IPS-20b (cell line): ENCODE data around the gene KCTD2.
A peak's percentile ranks its signal among the peaks of the same experiment; 100 is the strongest.

Experiments
- H3K27ac ChIP-seq: one replicate; pipeline ENCODE4 v1.5.1; 2013; ENCODE audit warnings: low read length
- H3K27me3 ChIP-seq: 2 replicates; pipeline ENCODE4 v1.6.1; 2013; ENCODE audit warnings: mild to moderate bottlenecking, low read length, inconsistent platforms; ENCODE audit not compliant: insufficient read depth
- H3K36me3 ChIP-seq: 2 replicates; pipeline ENCODE4 v1.6.1; 2013; ENCODE audit warnings: low read depth, mild to moderate bottlenecking, inconsistent platforms, low read length, moderate library complexity; ENCODE audit not compliant: insufficient read depth
- H3K4me1 ChIP-seq: 2 replicates; pipeline ENCODE4 v1.6.1; 2013; ENCODE audit warnings: mild to moderate bottlenecking, control low read depth, inconsistent platforms, low read length, moderate library complexity; ENCODE audit not compliant: insufficient read depth
- H3K4me3 ChIP-seq: 2 replicates; pipeline ENCODE4 v1.5.1; 2013; ENCODE audit warnings: mild to moderate bottlenecking, low read length, inconsistent platforms
- H3K9ac ChIP-seq: 2 replicates; pipeline ENCODE4 v1.6.1; 2013; ENCODE audit warnings: low read depth, mild to moderate bottlenecking, inconsistent platforms, low read length, moderate library complexity
- H3K9me3 ChIP-seq: 2 replicates; pipeline ENCODE4 v1.6.1; 2013; ENCODE audit warnings: mild to moderate bottlenecking, low read depth, low read length, inconsistent platforms; ENCODE audit not compliant: insufficient read depth

The KCTD2 gene

GRCh38 chr17:75008373-75008772, 38.7 kb upstream of the KCTD2 start:
- Histone ChIP-seq H3K27ac (no peak overlapping the region), H3K36me3 (peaks cover 7% of the 10 kb centered on the region), H3K27me3 (no peaks in the 10 kb centered on the region)

GRCh38 chr17:75009139-75009724, 37.8 kb upstream of the KCTD2 start:
- no peak overlapping the region for H3K4me3 ChIP-seq
- H3K9me3 ChIP-seq, result no peaks in the 10 kb centered on the region
- 0 out of 2 replicates have a peak, but pooled peaks cover 5% of the 10 kb centered on the region for H3K36me3 ChIP-seq
- peaks cover 13% of the 10 kb centered on the region for H3K4me1 ChIP-seq
- H3K9ac ChIP-seq, result no peak overlapping the region
- H3K27ac ChIP-seq, result no peak overlapping the region
- H3K27me3 ChIP-seq, result no peaks in the 10 kb centered on the region

More at GRCh38 chr17:75008373-75008772, 38.7 kb upstream of the KCTD2 start:
- H3K4me1 ChIP-seq, result peaks cover 8% of the 10 kb centered on the region
- no peaks in the 10 kb centered on the region for H3K9me3 ChIP-seq
- no peak overlapping the region for H3K4me3 ChIP-seq
- no peak overlapping the region for H3K9ac ChIP-seq

GRCh38 chr17:75010683-75011400, 36.2 kb upstream of the KCTD2 start:
- Histone ChIP-seq H3K27ac (no peak overlapping the region), H3K9ac (peak overlapping the region; percentile 96; the same call in 1 of the 2 replicates), H3K4me3 (no peak overlapping the region), H3K9me3 (no peaks in the 10 kb centered on the region), H3K27me3 (no peaks in the 10 kb centered on the region), H3K36me3 (no peaks in the 10 kb centered on the region), H3K4me1 (peaks cover 13% of the 10 kb centered on the region)

- peaks cover 13% of the 10 kb centered on the region for H3K4me1 ChIP-seq
- H3K9me3 ChIP-seq, result no peaks in the 10 kb centered on the region
- H3K27ac ChIP-seq, result peak overlapping the region; percentile 96
- H3K36me3 ChIP-seq, result peaks cover 3% of the 10 kb centered on the region
- peak overlapping the region; percentile 95 for H3K4me3 ChIP-seq
- no peaks in the 10 kb centered on the region for H3K27me3 ChIP-seq
- peak overlapping the region; percentile 96; the same call in 1 of the 2 replicates for H3K9ac ChIP-seq
Observed at GRCh38 chr17:75011401-75012095, 35.5 kb upstream of the KCTD2 start.

- no peaks in the 10 kb centered on the region for H3K27me3 ChIP-seq
- peaks cover 13% of the 10 kb centered on the region for H3K4me1 ChIP-seq
- H3K9ac ChIP-seq, result peak overlapping the region; percentile 96; the same call in 1 of the 2 replicates
- no peaks in the 10 kb centered on the region for H3K9me3 ChIP-seq
- peaks cover 8% of the 10 kb centered on the region for H3K36me3 ChIP-seq
- H3K27ac ChIP-seq, result peak overlapping the region; percentile 96
- peak overlapping the region; percentile 95 for H3K4me3 ChIP-seq
Observed at GRCh38 chr17:75012096-75012345, 35.0 kb upstream of the KCTD2 start.

- peak within 1 kb of the TSS; percentile 96 for H3K9ac ChIP-seq
- no peaks in the 10 kb centered on the region for H3K27me3 ChIP-seq
- no peaks in the 10 kb centered on the region for H3K9me3 ChIP-seq
- peaks cover 11% of the 10 kb centered on the region for H3K36me3 ChIP-seq
- peak within 1 kb of the TSS; percentile 95 for H3K4me3 ChIP-seq
- H3K27ac ChIP-seq, result peak within 1 kb of the TSS; percentile 96
- H3K4me1 ChIP-seq, result peaks cover 13% of the 10 kb centered on the region
Observed at GRCh38 chr17:75012346-75013091, 34.5 kb upstream of the KCTD2 start, which contains the start of gene MRPL58. MRPL58 (plus strand) TSS chr17:75012670; CDS start chr17:75012687, 17 bp downstream.

- peak overlapping the region; percentile 93 for H3K9ac ChIP-seq
- no peaks in the 10 kb centered on the region for H3K9me3 ChIP-seq
- H3K36me3 ChIP-seq, result peaks cover 11% of the 10 kb centered on the region
- peaks cover 13% of the 10 kb centered on the region for H3K4me1 ChIP-seq
- H3K4me3 ChIP-seq, result peak overlapping the region; percentile 95
- no peaks in the 10 kb centered on the region for H3K27me3 ChIP-seq
- H3K27ac ChIP-seq, result peak overlapping the region; percentile 60
Observed at GRCh38 chr17:75013092-75013559, 33.9 kb upstream of the KCTD2 start.

GRCh38 chr17:75019146-75019545, 27.9 kb upstream of the KCTD2 start:
- Histone ChIP-seq H3K36me3 (peaks cover 49% of the 10 kb centered on the region), H3K4me3 (no peak overlapping the region), H3K27ac (no peak overlapping the region), H3K9me3 (no peaks in the 10 kb centered on the region), H3K27me3 (no peaks in the 10 kb centered on the region), H3K4me1 (no peaks in the 10 kb centered on the region), H3K9ac (no peak overlapping the region)

- H3K36me3 ChIP-seq, result peaks cover 49% of the 10 kb centered on the region
- no peak overlapping the region for H3K27ac ChIP-seq
Observed at GRCh38 chr17:75019710-75020109, 27.3 kb upstream of the KCTD2 start.

GRCh38 chr17:75020331-75021110, 26.5 kb upstream of the KCTD2 start:
- Histone ChIP-seq H3K27me3 (no peaks in the 10 kb centered on the region), H3K9ac (no peak overlapping the region), H3K9me3 (no peaks in the 10 kb centered on the region; the same call in 1 of the 2 replicates), H3K4me3 (no peak overlapping the region), H3K27ac (no peak overlapping the region), H3K4me1 (no peaks in the 10 kb centered on the region), H3K36me3 (peaks cover 49% of the 10 kb centered on the region)

More at GRCh38 chr17:75019710-75020109, 27.3 kb upstream of the KCTD2 start:
- no peaks in the 10 kb centered on the region for H3K27me3 ChIP-seq
- no peak overlapping the region for H3K4me3 ChIP-seq
- H3K9ac ChIP-seq, result no peak overlapping the region
- H3K4me1 ChIP-seq, result no peaks in the 10 kb centered on the region
- no peaks in the 10 kb centered on the region for H3K9me3 ChIP-seq
